SJSA1 (cell line): ENCODE results near the gene MSTO1. TPM values are rescaled to one million over a fixed set of nuclear protein-coding genes. Genes with fewer than 3 reads are reported as not detected.
"Not testable (repeated sequence)": the region's sequence is repeated elsewhere in the genome, so short reads cannot be mapped to it uniquely, and the experiment has no call there.

Experiments used
- DNase-seq, 2 experiments: peaks; one replicate each; pipeline ENCODE4 v3.0.0-alpha.2; 2015 to 2020; ENCODE audit warnings: low spot score in 2 of 2, low read depth in 1 of 2
- H3K27ac ChIP-seq: fragments of 250-450 bp; sonication (Bioruptor Pico); 2 replicates; pipeline ENCODE4 v1.5.1; 2020; ENCODE audit warnings: mild to moderate bottlenecking, moderate library complexity
- H3K27me3 ChIP-seq: fragments of 250-450 bp; sonication (Bioruptor Pico); replicated peaks from 2 replicates; pipeline ENCODE4 v1.5.1; 2020; ENCODE audit warnings: mild to moderate bottlenecking, moderate library complexity
- H3K36me3 ChIP-seq: fragments of 250-450 bp; sonication (Bioruptor Pico); 2 replicates; pipeline ENCODE4 v1.5.1; 2020; ENCODE audit warnings: mild to moderate bottlenecking
- H3K4me1 ChIP-seq: fragments of 250-450 bp; sonication (Bioruptor Pico); replicated peaks from 2 replicates; pipeline ENCODE4 v1.6.1; 2021; ENCODE audit warnings: mild to moderate bottlenecking
- H3K4me3 ChIP-seq: fragments of 250-450 bp; sonication (Bioruptor Pico); 2 replicates; pipeline ENCODE4 v1.5.1; 2020; ENCODE audit warnings: mild to moderate bottlenecking
- H3K9me3 ChIP-seq: fragments of 250-450 bp; sonication (Bioruptor Pico); replicated peaks from 2 replicates; pipeline ENCODE4 v1.5.1; 2020; ENCODE audit warnings: mild to moderate bottlenecking
- total RNA-seq: library from RNA; depleted of rRNA; stranded (reverse); fragments of >200 nt; shearing (Covaris generic); gene quantifications from 2 replicates; pipeline ENCODE4 v1.2.3, GENCODE V29; 2014

The MSTO1 gene
- total RNA-seq, 1 experiment from 2014 or later = 34.0 TPM

- not testable (repeated sequence) for H3K27ac ChIP-seq, H3K4me3 ChIP-seq, H3K4me1 ChIP-seq, DNase-seq, H3K27me3 ChIP-seq
- H3K9me3 ChIP-seq = peaks cover 28% of the 10 kb centered on the region
- peaks cover 31% of the 10 kb centered on the region for H3K36me3 ChIP-seq
Measured at GRCh38 chr1:155642559-155643180, 32.7 kb downstream of the MSTO1 start.

- Histone ChIP-seq H3K4me3 (no peak overlapping the region), H3K9me3 (peaks cover 28% of the 10 kb centered on the region), H3K4me1 (peaks cover 2% of the 10 kb centered on the region), H3K27me3 (no peaks in the 10 kb centered on the region), H3K27ac (no peak overlapping the region), H3K36me3 (peaks cover 31% of the 10 kb centered on the region)
- DNase-seq = no peak
Measured at GRCh38 chr1:155643230-155643629, 33.2 kb downstream of the MSTO1 start.

- Histone ChIP-seq H3K9me3 (peaks cover 28% of the 10 kb centered on the region), H3K27ac (no peak overlapping the region), H3K27me3 (no peaks in the 10 kb centered on the region), H3K4me1 (peaks cover 6% of the 10 kb centered on the region), H3K4me3 (no peak overlapping the region), H3K36me3 (peaks cover 31% of the 10 kb centered on the region)
- no peak for DNase-seq
Measured at GRCh38 chr1:155645034-155645598, 35.1 kb downstream of the MSTO1 start.

GRCh38 chr1:155645648-155646047 lies 35.6 kb downstream of the MSTO1 start:
- peaks cover 31% of the 10 kb centered on the region for H3K36me3 ChIP-seq
- H3K4me1 ChIP-seq = peaks cover 8% of the 10 kb centered on the region
- no peak overlapping the region for H3K27ac ChIP-seq
- H3K9me3 ChIP-seq = peaks cover 28% of the 10 kb centered on the region
- H3K4me3 ChIP-seq = no peak overlapping the region
- no peak for DNase-seq
- no peaks in the 10 kb centered on the region for H3K27me3 ChIP-seq

- Histone ChIP-seq H3K4me1 (peaks cover 12% of the 10 kb centered on the region), H3K27ac (no peak overlapping the region), H3K36me3 (peaks cover 30% of the 10 kb centered on the region), H3K4me3 (no peak overlapping the region), H3K27me3 (no peaks in the 10 kb centered on the region), H3K9me3 (peaks cover 25% of the 10 kb centered on the region)
- DNase-seq = no peak
Measured at GRCh38 chr1:155646307-155646706, 36.3 kb downstream of the MSTO1 start.

- Histone ChIP-seq H3K9me3 (peaks cover 8% of the 10 kb centered on the region), H3K4me1 (peaks cover 25% of the 10 kb centered on the region)
- peak; percentile 81 to 83 for DNase-seq
Measured at GRCh38 chr1:155648207-155649147, 38.5 kb downstream of the MSTO1 start.

DNA sequence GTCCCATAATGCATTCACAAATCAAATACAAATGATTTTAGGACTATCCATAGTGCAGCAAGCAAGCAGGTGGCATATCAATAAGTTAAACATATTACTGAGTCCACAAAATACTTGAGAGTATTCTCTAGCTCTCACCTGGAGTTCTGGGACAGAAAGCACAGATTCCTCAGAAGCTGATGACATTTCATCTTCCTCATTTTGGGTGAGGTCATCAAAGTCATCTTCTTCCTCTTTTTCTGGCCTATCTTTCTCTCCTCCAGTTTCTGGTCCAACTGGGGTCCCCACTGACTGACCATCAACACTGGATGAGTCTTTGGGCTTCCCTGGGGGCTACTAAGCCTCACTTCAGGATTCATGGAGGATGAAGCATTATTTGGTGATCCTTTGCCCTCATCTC lies 39.7 kb downstream of the MSTO1 start:
- no peak overlapping the region for H3K4me3 ChIP-seq
- no peak for DNase-seq
- H3K4me1 ChIP-seq = peaks cover 25% of the 10 kb centered on the region
- H3K27ac ChIP-seq = no peak overlapping the region
- H3K9me3 ChIP-seq = no peaks in the 10 kb centered on the region
- peaks cover 2% of the 10 kb centered on the region; the same call in 1 of the 2 replicates for H3K36me3 ChIP-seq
- H3K27me3 ChIP-seq = no peaks in the 10 kb centered on the region

More at GRCh38 chr1:155648207-155649147, 38.5 kb downstream of the MSTO1 start:
- Histone ChIP-seq H3K27me3 (no peaks in the 10 kb centered on the region), H3K27ac (peak overlapping the region; percentile 55), H3K4me3 (no peak overlapping the region; the same call in 1 of the 2 replicates), H3K36me3 (peaks cover 14% of the 10 kb centered on the region)

- Histone ChIP-seq H3K27ac (peak overlapping the region; percentile 92; the same call in 1 of the 2 replicates), H3K9me3 (no peaks in the 10 kb centered on the region), H3K36me3 (no peaks in the 10 kb centered on the region), H3K4me1 (peaks cover 25% of the 10 kb centered on the region), H3K4me3 (no peak overlapping the region), H3K27me3 (no peaks in the 10 kb centered on the region)
- no peak for DNase-seq
Measured at GRCh38 chr1:155650231-155650757, 40.3 kb downstream of the MSTO1 start.

GRCh38 chr1:155651861-155652661 lies 42.0 kb downstream of the MSTO1 start:
- DNase-seq = peak in 1 of 2 experiments; percentile 12
- Histone ChIP-seq H3K9me3 (no peaks in the 10 kb centered on the region), H3K4me1 (peaks cover 25% of the 10 kb centered on the region), H3K4me3 (no peak overlapping the region), H3K36me3 (no peaks in the 10 kb centered on the region), H3K27ac (peak overlapping the region; percentile 92), H3K27me3 (no peaks in the 10 kb centered on the region)

- Histone ChIP-seq H3K27ac (no peak overlapping the region), H3K27me3 (no peaks in the 10 kb centered on the region), H3K4me1 (peaks cover 25% of the 10 kb centered on the region), H3K4me3 (no peak overlapping the region), H3K9me3 (no peaks in the 10 kb centered on the region), H3K36me3 (no peaks in the 10 kb centered on the region; the same call in 1 of the 2 replicates)
- DNase-seq = no peak
Measured at GRCh38 chr1:155652951-155653350, 42.9 kb downstream of the MSTO1 start.

DNA sequence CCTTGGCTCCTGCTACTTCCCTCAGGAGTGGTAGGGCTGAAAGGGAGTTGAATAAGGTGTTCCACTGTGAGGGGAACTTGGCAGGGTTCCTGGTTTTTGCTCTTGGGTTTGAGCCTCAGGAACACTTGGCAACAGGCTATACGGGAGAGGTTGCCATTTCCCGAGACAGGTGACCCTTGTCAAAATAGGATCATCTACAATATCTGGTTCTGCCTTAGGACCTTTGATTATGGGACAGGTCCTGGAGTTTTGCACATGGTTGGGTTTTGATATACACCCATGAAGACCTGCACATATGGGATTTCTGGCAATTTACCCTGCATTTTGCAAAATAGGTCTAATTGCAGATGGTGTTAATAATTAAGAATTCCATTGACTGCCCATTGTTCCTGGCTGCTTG lies 47.4 kb downstream of the MSTO1 start:
- Histone ChIP-seq H3K4me1 (peaks cover 1% of the 10 kb centered on the region), H3K9me3 (no peaks in the 10 kb centered on the region), H3K27me3 (no peaks in the 10 kb centered on the region), H3K36me3 (peaks cover 39% of the 10 kb centered on the region), H3K27ac (no peak overlapping the region), H3K4me3 (no peak overlapping the region)
- no peak for DNase-seq

DNA sequence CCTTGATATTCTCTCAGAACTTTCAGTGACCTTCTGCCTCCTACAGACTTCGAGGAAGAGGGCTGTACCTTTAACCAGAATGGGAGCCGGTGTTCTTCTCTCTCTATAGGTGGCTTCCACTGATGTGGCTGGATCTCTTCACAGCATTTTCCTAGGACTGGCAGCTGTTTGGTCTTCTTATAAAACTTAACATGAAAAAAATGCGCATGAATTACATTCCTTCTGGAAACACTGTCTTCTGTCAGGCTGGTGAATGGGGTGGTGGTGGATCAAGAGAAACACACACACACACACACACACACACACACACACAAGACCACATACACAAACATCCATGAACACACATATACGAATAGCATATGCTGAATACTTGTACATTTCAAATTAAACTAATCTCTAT lies 51.2 kb downstream of the MSTO1 start:
- not testable (repeated sequence) for H3K27ac ChIP-seq, H3K9me3 ChIP-seq, H3K4me1 ChIP-seq, H3K4me3 ChIP-seq, H3K27me3 ChIP-seq, DNase-seq
- peaks cover 75% of the 10 kb centered on the region for H3K36me3 ChIP-seq
